ENCODE measurements around the gene RAPGEF1.
"Not testable (repeated sequence)": the region's sequence is repeated elsewhere in the genome, so short reads cannot be mapped to it uniquely, and the experiment has no call there.

RAPGEF1 gene

DNA sequence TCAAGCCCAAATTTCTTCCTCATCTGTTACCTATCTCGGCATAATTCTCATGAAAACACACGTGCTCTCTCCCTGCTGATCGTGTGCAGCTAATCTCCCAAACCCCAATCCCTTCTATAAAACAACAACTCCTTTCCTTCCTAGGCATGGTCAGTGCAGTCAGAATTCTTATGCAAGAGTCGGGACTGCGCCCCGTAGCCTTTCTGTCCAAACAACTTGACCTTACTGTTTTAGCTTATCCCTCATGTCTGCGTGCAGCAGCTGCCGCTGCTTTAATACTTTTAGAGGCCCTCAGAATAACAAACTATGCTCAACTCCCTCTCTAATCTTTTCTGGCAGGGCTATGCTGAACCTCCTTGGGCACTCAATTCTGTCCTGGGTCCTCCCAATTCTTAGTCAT lies 189.4 kb downstream of the RAPGEF1 start:
- DNase-seq, result not testable (repeated sequence)

DNA sequence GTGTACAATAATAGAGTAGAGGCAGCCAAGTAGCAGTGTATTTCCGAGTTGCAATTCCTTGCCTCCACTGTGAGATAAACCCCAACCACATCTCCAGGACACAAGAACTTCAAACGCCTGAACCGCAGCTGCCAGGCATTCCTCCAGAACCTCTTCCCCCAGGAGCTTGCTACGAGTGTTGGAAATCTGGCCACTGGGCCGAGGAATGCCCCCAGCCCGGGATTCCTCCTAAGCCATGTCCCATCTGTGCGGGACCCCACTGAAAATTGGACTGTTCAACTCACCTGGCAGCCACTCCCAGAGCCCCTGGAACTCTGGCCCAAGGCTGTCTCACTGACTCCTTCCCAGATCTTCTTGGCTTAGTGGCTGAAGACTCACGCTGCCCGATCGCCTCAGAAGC lies 190.7 kb downstream of the RAPGEF1 start:
- not testable (repeated sequence) for DNase-seq

DNA sequence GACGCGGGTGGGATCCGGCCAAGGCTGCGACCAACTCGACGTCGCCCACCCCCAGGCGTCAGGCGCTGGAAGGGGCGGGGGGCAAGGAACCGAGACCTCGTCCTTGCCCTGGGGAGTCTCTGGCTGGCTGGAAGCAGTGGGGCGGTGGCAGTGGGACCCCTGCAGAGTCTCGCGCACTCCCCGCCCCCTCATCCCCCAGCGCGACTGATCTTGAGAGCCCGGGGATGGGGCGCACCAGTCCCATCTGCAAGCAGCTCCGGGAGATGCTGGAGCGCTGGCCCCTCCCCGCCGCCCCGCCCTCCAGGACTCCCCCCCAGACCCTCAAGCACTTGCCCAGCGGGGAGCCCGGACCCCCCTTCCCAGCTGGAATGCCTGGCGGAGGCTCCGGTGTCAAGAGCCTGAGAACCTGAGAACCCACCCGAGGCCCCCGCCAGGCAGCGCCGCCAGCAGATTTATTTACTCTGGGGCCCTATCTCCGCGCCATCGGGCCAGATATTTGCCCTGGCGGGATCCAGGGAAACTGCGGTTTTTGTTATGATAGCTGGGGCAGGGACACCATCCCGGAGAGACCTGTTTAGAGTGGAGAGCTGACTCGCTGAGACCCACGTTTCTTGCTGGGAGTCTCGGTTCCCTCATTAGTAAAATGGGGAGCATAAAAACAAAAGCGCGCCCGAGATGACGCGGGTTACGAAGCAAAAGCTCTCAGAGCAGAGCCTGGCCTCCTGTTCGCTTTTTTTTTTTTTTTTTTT lies 193.4 kb downstream of the RAPGEF1 start:
- no peak for DNase-seq

DNA sequence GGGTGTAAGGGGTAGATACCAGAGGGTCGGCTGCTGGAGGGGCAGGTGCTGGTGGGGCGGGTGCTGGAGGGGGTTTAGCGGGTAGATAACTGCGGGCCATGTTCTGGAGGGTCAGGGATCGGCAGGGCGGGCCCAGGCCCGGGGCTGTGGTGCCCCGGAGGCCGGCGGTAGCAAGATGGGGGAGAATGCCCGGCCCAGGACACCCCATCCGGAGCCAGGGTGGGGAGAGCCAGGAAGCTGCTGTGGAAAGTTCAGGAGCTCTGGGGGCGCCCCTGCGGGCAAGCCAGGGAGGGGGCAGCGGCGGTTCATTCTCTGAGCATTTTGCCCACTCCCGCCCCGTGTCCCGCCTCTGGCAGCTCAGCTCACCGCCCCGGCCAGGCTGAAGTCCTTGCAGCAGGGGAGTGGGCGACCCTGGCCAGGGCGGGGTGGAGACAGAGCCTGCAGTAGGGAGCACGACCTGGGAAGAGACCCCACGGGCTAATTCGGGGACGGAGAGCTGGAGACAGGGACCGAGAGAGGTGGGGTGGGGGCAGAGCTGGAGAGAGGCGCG lies 194.0 kb downstream of the RAPGEF1 start:
- DNase-seq, result no peak

DNA sequence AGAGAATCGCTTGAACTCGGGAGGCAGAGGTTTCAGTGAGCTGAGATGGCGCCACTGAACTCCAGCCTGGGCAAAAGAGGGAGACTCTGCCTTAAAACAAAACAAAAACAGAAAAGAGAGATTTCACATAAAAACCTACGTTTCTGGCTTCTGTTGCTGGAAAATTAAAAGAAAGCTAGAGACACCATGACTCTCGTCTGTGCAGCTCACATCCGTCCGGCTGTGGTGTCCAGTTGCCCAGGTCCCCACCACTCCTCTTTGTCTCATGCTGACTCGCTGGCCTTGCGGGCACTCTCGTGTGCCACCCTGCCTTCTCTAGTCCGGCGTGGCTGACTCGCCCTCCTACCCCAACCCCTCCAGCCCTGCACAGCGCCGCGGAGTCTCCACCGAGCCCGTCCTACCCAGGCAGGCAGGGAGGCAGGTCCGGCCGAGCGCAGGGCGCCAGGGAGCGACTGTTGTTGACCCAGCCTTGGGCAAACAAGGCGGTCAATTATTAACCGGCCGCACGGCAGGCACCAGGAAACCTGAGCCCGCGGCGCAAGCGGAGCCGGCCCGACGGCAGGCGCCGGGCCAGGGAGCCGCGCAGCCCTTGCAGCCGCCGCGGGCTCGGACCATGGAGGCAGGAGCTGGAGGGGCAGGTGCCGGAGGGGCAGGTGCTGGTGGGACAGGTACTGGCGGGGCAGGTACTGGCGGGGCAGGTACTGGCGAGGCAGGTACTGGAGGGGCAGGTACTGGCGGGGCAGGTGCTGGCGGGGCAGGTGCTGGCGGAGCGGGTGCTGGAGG lies 194.7 kb downstream of the RAPGEF1 start, which contains the start of gene PRRT1B:
PRRT1B (plus strand) TSS at position 521 of the 783 bp plus-strand sequence; CDS start at position 614, 93 bp downstream.
- DNase-seq, result no peak

DNA sequence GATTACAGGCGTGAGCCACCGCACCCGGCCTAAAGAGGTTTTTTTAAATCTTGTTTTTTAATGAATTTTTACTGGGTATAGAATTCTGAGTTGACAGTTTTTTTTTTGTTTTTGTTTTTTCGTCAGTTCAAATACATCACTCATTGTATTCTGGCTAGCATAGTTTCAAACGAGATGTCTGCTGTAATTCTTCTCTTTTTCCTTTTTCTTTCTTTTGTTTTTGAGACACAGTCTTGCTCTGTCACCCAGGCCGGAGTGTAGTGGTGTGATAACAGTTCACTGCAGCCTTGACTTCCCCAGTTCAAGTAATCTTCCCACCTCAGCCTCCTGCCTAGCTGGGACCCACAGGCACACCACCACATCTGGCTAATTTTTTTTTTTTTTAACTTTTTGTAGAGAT lies 196.7 kb downstream of the RAPGEF1 start:
- peak in 1 of 2 experiments; percentile 9 for DNase-seq

DNA sequence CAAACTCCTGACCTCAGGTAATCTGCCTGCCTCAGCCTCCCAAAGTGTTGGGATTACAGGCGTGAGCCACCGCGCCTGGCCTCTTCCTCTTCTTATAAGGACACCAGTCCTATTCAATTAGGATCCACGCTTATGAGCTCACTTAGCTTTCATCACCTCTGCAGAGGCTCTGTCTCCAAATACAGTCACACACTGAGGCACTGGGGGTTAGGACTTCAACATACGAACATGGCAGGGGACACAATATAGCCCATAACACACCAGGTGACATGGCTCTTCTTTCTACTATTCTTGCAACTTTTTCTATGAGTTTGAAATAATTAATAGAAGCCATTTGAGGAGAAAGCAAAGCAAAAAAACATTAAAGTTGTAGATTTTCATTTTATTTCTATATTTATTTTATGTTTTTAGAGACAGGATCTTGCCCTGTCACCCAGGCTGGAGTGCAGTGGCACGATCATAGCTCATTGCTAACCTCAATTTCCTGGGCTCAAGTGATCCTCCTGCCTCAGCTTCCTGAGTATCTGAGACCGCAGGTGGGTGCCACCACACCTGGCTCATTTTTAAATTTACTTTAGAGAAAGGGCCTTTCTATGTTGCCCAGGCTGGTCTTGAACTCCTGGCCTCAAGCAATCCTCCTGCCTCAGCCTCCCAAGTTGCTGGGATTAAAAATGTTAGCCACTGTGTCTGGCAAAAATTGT lies 200.5 kb downstream of the RAPGEF1 start:
- peak in 1 of 2 experiments; percentile 8 for DNase-seq

DNA sequence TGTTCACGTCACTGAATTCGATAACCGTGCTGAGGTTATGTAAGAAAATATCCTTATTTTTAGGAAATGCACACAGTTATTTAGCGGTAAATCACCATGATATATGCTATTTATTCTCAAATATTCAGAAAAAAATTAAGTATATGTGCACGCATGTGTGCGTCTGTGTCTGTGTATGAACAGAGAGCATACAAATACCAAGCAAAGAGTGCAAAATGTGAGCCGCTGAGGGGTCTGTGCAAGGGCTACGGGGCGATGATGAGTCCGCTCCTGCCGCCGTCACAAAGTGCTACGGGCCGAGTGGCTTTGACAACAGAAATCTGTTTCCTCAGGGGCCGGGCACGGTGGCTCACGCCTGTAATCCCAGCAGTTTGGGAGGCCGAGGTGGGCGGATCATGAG lies 201.9 kb downstream of the RAPGEF1 start:
- no peak for DNase-seq

DNA sequence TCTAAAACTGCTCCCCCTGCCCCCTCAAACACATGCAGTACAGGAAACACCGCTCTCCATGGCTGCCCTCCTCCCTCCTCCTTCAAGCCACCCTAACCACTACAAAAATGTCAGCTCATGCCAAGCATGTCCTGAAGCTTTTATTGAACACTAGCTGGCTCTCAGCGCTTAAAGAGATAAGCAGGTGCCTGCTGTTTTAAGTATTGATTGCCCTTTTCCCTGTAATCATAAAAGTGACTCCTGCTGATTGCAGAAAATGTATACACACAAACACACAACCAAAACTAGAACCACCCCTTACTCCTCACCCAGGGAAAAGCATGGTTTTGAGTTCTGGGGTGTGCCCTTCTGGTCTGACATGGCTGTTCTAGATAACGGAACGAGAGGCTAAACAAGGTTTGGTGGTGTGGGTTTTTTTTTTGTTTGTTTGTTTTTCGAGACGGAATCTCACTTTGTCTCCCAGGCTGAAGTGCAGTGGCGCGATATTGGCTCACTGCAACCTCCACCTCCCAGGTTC lies 205.1 kb downstream of the RAPGEF1 start:
- DNase-seq, result peak; percentile 12 to 33

DNA sequence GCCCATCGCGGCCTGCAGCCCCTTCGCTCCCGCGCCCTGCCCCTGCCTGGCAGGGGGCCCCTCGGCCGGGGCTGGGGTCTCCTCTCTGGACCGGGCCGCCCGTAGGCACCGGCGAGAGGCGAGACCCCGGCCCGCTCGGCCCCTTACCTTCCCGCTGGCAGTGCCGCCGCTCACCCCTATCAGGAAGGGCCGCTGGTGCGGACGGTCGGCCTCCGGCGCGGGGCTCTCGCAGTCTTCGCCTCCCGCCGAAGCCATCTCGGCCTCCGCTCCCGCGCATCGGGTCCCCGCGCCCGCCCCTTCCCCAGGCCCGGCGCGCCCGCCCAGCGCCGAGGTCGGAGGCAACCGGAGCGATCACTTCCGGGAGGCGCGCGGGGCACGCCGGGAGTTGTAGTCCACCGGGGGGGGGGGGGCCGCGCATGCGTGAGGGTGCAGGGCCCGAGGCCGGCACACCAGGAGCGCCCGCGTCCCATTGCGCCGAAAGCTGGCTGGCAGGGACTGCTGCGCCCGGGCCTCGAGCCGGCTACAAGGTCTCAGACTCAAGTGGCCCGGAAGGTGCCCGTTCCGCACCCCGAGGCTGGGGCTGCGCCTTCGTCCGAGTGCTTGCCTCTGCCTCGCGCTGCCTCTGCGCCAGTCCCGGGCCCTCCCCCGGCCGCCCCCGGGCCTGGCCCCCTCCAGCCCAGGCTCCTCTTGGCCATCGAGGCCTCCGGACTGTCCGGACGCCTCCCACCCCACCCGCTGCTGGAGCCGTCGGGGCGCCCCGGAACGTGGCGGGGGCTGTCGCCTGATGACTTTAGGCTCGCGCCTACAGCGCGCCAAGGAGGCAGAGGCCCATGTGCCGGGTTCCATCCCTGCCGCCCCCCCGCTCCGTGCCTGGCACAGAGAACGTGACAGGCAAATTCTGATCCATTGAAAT lies 208.7 kb downstream of the RAPGEF1 start, which contains the start of gene UCK1:
UCK1 (minus strand) TSS at position 344 of the 913 bp plus-strand sequence; CDS start at position 255, 89 bp downstream.
- DNase-seq, result peak; percentile 55 to 68

DNA sequence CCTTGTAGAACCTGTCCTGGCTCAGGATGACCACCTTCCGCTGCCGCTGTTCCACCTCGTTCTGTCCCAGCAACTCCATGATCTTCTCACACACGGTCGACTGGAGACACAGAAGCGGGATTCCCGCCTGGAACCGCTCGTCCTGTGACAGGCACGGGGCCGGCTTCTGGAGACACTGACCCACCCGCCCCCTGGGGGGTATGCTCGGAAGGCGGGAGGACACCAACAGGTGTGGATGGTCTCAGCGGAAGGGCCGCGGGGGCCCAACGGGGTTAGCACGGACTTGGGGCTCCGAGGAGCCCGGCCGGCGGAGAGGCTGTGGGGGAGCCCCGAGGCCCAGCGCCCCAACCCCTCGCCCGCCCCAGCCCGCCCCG lies 209.3 kb downstream of the RAPGEF1 start:
- DNase-seq, result peak in 1 of 2 experiments; percentile 10

DNA sequence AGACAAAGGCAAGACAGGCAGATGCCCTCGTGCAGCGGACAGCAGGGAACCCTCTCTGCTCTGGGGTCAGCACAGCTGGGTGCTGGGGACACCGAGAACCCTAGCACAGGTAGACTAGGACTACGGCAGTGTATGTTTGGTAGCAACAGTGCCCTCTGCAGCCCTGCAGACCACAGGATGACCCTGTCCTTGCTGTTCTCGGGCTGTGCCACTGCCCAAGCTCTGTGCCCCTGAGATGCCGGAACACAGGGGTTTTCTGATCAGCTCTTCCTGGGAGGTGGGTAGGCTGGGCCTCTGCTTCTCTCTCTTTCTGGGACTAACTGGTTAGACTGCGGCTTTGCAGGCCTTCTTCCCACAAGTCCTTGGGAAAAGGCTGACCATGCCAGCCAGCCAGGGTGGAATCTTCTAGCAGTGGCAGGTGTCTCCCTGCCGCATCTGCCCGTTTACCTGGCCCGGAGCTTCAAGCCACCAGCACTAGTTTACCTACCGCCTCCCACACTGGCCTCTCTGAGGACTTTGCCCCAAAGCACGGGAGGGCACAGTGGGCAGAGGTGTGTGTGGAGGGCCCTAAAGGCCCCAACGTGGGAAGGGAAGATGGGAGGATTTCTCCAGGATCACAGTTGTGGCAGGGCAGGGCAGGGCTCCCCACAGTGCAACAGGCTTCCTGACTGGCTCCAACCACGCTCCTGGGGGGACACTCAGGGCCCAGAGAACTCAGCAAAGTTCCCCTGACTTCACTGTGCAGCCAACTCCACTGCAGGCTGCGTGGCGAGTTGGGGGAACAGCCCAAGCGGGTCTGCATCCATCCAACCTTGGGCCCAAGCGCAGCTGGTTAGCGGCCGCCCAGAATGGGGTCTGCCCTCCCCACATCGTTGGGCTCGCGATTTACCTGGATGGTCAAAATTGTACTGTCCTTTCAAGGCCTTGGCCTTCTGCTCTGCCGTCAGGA lies 210.0 kb downstream of the RAPGEF1 start:
- no peak for DNase-seq

DNA sequence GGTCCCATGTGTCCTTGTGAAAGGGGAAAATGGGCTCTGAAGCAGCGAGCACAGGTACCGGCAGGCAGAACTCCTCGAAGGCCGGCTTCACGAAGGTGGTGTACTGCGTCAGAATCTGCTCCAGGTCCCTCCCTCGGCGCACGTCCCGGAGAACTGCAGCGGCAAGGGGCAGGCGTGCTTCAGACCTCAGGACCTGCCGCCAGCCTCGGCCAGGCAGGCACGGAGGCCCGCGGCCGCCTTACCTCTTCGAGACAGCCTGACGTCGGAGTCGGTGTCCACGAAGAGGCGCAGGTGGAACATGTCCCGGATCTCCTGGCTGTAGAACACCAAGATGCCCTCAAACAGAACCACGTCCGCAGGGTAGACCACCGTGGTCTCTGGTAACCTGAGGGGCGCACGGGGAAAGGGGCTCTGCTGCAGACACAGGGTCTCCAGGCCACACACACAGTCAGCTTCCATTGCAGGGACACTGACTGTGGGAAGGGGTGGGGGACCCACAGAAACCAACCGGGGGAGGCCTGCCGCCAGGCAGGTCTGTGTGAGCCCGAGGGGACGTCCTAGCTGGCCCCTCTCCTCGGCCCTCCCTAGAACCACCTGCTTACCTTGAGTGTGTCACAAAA lies 210.9 kb downstream of the RAPGEF1 start:
- no peak for DNase-seq

DNA sequence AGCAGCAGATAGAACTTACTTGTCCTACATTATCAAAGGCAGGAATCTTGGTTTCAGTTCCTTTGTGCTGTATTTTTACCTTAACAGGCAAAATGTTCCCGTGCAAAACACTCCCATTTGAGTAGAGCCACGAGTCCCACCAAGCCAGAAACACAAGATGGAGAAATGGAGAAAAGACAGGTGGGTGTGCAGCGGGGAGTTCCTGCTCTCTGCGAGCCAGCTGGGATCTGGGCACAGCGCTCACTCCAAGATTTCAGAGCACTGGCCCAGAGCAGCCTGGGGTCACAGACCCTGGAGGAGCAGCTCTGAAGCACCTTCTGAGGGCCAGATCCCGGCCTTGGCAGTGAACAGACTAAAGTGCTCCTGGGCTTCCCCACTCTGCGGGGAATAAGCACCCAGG lies 211.7 kb downstream of the RAPGEF1 start:
- no peak for DNase-seq

Data from Kasumi-1 (cell line).